ENCODE measurements around the gene GNG4. TPM values are rescaled to one million over a fixed set of nuclear protein-coding genes. Genes with fewer than 3 reads are reported as not detected.
"Not testable (repeated sequence)": the region's sequence is repeated elsewhere in the genome, so short reads cannot be mapped to it uniquely, and the experiment has no call there.

Gene GNG4
- total and polyA plus RNA-seq, 4 donors = 16.2 to 132 (median 78.6) TPM

DNA sequence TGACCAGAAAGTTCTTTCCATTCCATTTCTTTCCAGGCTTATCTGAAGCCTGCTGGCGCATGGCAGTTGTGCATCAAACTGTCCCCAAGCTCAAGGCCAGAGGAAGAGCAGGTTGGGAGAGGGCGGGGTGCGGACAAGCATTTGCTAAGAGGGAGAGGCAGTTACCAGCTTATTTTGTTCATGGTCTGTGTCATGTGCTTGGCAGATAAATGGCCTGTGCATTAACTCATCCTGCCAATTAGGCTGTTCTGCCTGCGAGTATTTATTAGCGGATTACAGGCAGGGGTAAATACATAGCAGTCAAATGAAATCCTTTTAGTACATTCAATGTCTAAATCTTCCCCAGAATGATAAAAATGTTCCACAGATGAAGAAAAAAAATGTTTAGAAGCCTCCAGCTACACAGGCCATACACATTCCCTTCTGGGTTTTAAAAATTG is 96.5 kb downstream of the GNG4 start:
- 97% methylated on average over 3 of the region's 5 CpGs for WGBS (ENCODE audit: insufficient coverage)

DNA sequence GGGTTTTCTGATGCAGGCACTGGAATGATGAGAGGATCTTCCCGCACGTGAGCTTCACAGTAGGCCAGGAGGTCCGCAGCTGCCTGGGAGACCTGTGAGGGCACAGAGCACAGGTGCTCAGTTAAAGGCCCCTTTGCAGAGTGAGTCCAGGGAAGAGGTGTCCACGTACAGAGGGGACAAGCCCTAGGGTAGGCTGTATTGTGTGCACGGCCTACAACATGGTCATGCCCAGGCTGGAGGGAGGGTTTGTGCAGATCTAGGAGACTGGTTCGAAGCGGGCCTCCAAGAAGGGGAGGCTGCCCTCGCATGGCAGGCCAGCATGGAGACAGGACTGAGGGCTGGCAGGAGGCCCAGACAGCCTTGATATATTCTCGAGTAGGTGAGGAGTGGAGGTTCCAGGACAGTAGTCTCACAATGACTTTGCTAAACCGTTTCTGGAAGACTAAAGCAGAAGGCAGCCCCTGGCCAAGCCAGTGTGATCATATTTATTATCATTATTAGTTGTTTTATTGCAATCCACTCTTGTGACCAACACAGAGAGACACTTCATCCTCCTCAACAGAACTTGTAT is 97.4 kb downstream of the GNG4 start:
- no peak for DNase-seq (ENCODE audit: low read depth in 4 of 6, low spot score in 6 of 6)
- 89% methylated on average over 8 of the region's 10 CpGs for WGBS (ENCODE audit: insufficient coverage)
- H3K27ac ChIP-seq (ENCODE audit: low read depth, low read length) = no peak overlapping the region
- H3K9me3 ChIP-seq (ENCODE audit: control insufficient read depth, insufficient read depth, low read length) = no peaks in the 10 kb centered on the region
- H3K36me3 ChIP-seq (ENCODE audit: control insufficient read depth, insufficient read depth, low read length) = peaks cover 8% of the 10 kb centered on the region
- H3K4me3 ChIP-seq (ENCODE audit: low read depth, low read length) = no peak overlapping the region
- no peaks in the 10 kb centered on the region for H3K4me1 ChIP-seq (ENCODE audit: control insufficient read depth, insufficient read depth, low read length)
- H3K27me3 ChIP-seq (ENCODE audit: control insufficient read depth, insufficient read depth, low read length) = no peaks in the 10 kb centered on the region

More for the DNA sequence above, 96.5 kb downstream of the GNG4 start:
- no peaks in the 10 kb centered on the region for H3K9me3 ChIP-seq (ENCODE audit: control insufficient read depth, insufficient read depth, low read length)
- H3K27me3 ChIP-seq (ENCODE audit: control insufficient read depth, insufficient read depth, low read length) = no peaks in the 10 kb centered on the region
- H3K36me3 ChIP-seq (ENCODE audit: control insufficient read depth, insufficient read depth, low read length) = peaks cover 8% of the 10 kb centered on the region
- DNase-seq (ENCODE audit: low read depth in 4 of 6, low spot score in 6 of 6) = peak in 1 of 6 donors; percentile 50
- peaks cover 4% of the 10 kb centered on the region for H3K4me1 ChIP-seq (ENCODE audit: control insufficient read depth, insufficient read depth, low read length)
- H3K4me3 ChIP-seq (ENCODE audit: low read depth, low read length) = no peak overlapping the region
- no peak overlapping the region for H3K27ac ChIP-seq (ENCODE audit: low read depth, low read length)

DNA sequence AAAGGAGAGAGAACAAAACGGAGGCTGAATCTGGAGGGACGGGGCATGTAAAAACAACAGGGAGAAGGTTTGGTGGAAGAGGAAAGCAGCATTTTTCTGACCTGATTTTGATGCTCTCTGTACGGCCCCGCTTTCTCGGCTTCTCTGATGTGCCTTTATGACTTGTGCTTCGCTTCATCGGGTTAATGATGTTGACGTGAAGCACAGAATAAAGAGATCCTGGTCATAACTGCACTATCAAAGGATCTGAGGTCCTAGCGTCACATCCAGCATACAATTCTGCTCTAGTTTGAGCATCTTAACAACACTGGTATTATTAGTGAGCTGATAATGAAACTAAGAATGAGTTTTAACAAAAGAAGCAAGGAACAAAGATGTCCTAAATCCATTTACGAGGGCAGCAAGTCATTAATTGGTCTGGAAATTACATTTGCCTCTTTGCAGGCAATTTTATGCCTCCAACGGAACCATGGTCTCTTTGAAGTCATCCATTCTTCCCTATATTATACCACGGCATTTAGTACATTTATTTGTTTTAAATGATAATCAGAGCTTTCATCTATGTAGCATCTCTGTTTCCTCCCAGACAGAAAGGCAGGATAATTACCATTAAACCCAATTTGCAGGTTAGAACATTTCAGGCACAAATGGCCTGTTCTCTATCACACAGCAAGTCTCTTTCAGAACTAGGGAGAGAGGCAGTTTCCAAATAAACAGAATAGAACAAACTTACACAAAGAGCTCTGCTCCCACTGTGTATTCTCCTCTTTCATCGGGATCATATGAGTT is 100.0 kb downstream of the GNG4 start:
- Histone ChIP-seq H3K27ac (ENCODE audit: low read depth, low read length) (no peak overlapping the region), H3K9me3 (ENCODE audit: control insufficient read depth, insufficient read depth, low read length) (no peaks in the 10 kb centered on the region), H3K4me3 (ENCODE audit: low read depth, low read length) (no peak overlapping the region), H3K36me3 (ENCODE audit: control insufficient read depth, insufficient read depth, low read length) (peaks cover 11% of the 10 kb centered on the region), H3K27me3 (ENCODE audit: control insufficient read depth, insufficient read depth, low read length) (no peaks in the 10 kb centered on the region), H3K4me1 (ENCODE audit: control insufficient read depth, insufficient read depth, low read length) (no peaks in the 10 kb centered on the region)
- 59% methylated on average over 7 of the region's 13 CpGs for WGBS (ENCODE audit: insufficient coverage)
- DNase-seq (ENCODE audit: low read depth in 4 of 6, low spot score in 6 of 6) = peak in 1 of 6 donors; percentile 60

DNA sequence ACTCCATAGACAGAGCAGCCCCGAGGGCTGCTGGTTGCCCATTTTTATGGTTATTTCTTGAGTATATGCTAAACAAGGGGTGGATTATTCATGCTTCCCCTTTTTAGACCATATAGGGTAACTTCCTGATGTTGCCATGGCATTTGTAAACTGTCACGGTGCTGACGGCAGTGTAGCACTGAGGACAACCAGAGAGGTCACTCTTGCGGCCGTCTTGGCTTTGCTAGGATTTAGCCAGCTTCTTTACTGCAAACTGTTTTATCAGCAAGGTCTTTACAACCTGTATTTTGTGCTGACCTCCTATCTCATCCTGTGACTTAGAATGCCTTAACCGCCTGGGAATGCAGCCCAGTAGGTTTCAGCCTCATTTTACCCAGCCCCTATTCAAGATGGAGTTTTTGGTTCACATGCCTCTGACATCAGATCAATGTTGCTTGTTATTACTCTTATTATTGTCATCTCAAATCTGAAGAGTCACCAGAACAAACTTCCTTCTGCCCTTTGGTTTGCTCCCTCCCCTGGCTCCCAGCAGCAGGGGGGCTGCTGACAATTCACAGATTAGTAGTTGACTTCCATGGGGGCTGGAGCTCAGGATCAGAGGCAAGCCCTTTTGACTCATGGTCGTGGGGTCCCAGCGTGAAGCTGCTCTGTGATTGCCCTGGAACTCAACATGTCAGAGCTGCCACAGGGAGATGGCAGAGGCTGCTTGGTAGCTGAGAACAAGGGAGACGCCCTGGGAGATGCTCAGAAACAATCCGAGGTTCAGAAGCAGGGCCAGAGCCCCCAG is 103.0 kb downstream of the GNG4 start:
- 55% methylated on average over 10 of the region's 10 CpGs for WGBS (ENCODE audit: insufficient coverage)
- not testable (repeated sequence) for H3K36me3 ChIP-seq (ENCODE audit: control insufficient read depth, insufficient read depth, low read length); H3K9me3 ChIP-seq (ENCODE audit: control insufficient read depth, insufficient read depth, low read length); DNase-seq (ENCODE audit: low read depth in 4 of 6, low spot score in 6 of 6); H3K4me1 ChIP-seq (ENCODE audit: control insufficient read depth, insufficient read depth, low read length); H3K27ac ChIP-seq (ENCODE audit: low read depth, low read length); H3K27me3 ChIP-seq (ENCODE audit: control insufficient read depth, insufficient read depth, low read length); H3K4me3 ChIP-seq (ENCODE audit: low read depth, low read length)

DNA sequence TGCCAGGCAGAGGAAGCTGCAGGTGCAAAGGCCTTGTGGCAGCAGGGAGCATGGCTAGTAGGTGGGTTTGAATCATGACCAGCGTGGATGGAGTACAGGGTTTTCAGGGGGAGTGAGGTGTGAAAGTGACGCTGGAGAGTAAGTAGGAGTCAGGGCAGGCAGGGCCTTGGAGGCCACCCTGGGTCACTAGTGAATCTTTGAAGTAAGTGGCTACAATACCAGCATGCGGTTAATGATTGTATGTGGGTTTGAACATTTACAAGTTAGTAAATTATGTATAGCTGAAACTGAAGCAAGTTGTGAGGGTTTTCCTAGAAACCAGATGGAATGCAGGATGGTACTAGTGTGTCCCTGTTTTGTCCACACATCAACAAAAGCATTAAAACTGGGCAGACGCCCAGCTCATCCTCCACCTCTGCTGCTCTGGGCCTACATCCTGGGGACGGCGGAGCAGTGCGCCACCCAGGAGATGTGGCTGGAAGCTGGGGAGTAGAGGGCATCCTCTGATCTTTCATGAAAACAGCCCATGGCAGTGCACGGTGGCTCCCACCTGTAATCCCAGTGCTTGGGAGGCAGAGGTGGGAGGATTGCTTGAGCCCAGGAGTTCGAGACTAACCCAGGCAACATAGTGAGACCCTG is 104.2 kb downstream of the GNG4 start:
- Histone ChIP-seq H3K27me3 (ENCODE audit: control insufficient read depth, insufficient read depth, low read length) (no peaks in the 10 kb centered on the region), H3K4me3 (ENCODE audit: low read depth, low read length) (no peak overlapping the region), H3K9me3 (ENCODE audit: control insufficient read depth, insufficient read depth, low read length) (no peaks in the 10 kb centered on the region), H3K4me1 (ENCODE audit: control insufficient read depth, insufficient read depth, low read length) (no peaks in the 10 kb centered on the region), H3K27ac (ENCODE audit: low read depth, low read length) (no peak overlapping the region), H3K36me3 (ENCODE audit: control insufficient read depth, insufficient read depth, low read length) (peaks cover 5% of the 10 kb centered on the region)
- WGBS (ENCODE audit: insufficient coverage) = 86% methylated on average over 5 of the region's 9 CpGs
- DNase-seq (ENCODE audit: low read depth in 4 of 6, low spot score in 6 of 6) = no peak

DNA sequence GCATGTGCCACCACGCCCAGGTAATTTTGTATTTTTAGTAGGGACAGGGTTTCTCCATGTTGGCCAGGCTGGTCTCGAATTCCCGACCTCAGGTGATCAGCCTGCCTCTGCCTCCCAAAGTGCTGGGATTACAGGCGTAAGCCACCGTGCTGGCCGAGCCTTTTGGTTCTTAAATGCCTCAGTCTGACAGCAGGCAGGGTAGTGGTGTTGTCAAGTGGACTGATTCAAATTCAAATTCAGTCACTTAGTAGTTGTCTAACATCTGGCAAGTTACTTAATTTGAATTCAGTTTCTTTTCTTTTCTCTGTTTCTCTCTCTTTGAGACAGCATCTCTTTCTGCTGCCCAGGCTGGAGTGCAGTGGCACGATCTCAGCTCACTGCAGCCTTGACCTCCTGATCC is 106.7 kb downstream of the GNG4 start:
- not testable (repeated sequence) for H3K4me3 ChIP-seq (ENCODE audit: low read depth, low read length); H3K27ac ChIP-seq (ENCODE audit: low read depth, low read length); DNase-seq (ENCODE audit: low read depth in 4 of 6, low spot score in 6 of 6); H3K27me3 ChIP-seq (ENCODE audit: control insufficient read depth, insufficient read depth, low read length); H3K9me3 ChIP-seq (ENCODE audit: control insufficient read depth, insufficient read depth, low read length); H3K4me1 ChIP-seq (ENCODE audit: control insufficient read depth, insufficient read depth, low read length); H3K36me3 ChIP-seq (ENCODE audit: control insufficient read depth, insufficient read depth, low read length)
- WGBS (ENCODE audit: insufficient coverage) = 61% methylated on average over 5 of the region's 7 CpGs

DNA sequence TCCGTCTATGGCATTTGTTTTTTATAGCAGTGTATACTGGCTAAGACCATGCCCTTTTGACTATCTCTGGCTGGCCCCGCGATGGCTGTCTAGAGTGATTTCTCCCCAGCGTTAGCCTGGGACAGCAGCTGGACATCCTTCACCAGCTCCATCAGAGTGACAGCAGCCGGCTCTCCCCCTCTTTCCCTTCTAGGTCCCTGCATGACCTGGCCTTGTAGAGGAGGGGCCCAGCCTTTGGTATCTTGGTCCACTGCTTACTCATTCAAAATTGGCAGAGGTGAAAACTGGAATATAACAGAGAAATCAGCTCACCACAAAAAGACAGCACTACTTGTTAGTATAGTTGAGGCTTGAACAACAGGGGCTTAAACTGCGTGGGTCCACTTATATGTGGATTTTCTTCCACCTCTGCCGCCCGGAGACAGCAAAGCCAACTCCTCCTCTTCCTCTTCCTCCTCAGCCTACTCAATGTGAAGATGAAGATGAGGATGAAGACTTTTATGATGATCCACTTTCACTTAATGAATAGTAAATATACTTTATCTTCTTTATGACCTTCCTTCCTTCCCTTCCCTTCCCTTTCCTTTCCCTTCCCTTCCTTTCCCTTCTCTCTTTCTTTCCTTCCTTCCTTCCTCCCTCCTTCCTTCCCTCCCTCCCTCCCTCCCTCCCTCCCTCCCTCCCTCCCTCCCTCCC is 116.0 kb downstream of the GNG4 start:
- no peak for DNase-seq (ENCODE audit: low read depth in 4 of 6, low spot score in 6 of 6)
- Histone ChIP-seq H3K4me3 (ENCODE audit: low read depth, low read length) (no peak overlapping the region), H3K4me1 (ENCODE audit: control insufficient read depth, insufficient read depth, low read length) (no peaks in the 10 kb centered on the region), H3K27me3 (ENCODE audit: control insufficient read depth, insufficient read depth, low read length) (no peaks in the 10 kb centered on the region), H3K36me3 (ENCODE audit: control insufficient read depth, insufficient read depth, low read length) (no peaks in the 10 kb centered on the region), H3K27ac (ENCODE audit: low read depth, low read length) (no peak overlapping the region), H3K9me3 (ENCODE audit: control insufficient read depth, insufficient read depth, low read length) (no peaks in the 10 kb centered on the region)
- 61% methylated on average over 3 of the region's 8 CpGs for WGBS (ENCODE audit: insufficient coverage)

DNA sequence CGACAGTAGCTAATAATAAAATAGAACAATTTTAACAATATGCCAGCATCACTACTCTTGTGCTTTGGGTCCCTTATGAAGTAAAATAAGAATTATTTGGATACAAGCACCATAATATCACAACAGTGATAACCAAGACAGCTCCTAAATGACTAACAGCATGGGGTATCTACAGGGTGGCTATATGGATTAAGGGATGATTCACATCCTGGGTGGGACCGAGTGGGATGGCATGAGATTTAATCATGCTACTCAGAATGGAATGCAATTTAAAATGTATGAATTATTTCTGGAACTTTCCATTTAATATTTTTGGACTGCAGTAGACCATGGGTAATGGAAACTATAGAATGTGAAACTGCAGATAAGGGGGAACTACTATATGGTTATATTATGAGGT is 117.2 kb downstream of the GNG4 start:
- H3K4me1 ChIP-seq (ENCODE audit: control insufficient read depth, insufficient read depth, low read length) = no peaks in the 10 kb centered on the region
- no peak overlapping the region for H3K4me3 ChIP-seq (ENCODE audit: low read depth, low read length)
- no peaks in the 10 kb centered on the region for H3K27me3 ChIP-seq (ENCODE audit: control insufficient read depth, insufficient read depth, low read length)
- no peak overlapping the region for H3K27ac ChIP-seq (ENCODE audit: low read depth, low read length)
- H3K36me3 ChIP-seq (ENCODE audit: control insufficient read depth, insufficient read depth, low read length) = no peaks in the 10 kb centered on the region
- no peak for DNase-seq (ENCODE audit: low read depth in 4 of 6, low spot score in 6 of 6)
- H3K9me3 ChIP-seq (ENCODE audit: control insufficient read depth, insufficient read depth, low read length) = no peaks in the 10 kb centered on the region
- WGBS (ENCODE audit: insufficient coverage) = no CpG with 5 or more reads among the region's 2 CpGs

DNA sequence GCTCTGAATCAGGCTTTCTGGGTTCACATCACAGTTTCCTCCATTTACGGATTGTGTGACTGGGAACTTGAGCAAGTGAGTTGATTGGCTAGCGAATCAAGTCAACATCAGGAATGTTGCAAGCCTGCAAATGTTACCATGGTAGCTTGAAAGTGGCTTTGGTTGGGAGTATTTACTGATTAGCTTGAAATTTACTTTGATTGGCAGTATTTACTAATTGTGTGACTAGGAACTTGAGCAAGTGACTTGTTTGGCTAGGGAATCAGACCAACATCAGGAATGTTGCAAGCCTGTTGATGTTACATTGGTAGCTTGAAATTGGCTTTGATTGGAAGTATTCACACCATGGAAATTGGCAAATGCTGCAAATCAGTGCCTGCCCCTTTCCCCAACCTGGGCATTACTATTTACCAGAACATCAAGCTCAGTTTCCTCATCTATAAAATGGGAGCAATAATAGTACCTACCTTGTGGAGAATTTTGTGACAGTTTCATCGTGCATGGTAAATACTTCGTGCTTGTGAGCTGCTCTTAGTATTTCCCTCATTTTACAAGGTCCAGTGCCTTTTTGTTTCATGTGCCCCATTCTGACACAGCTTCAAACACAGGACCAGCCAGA is 122.3 kb downstream of the GNG4 start:
- no peak overlapping the region for H3K4me3 ChIP-seq (ENCODE audit: low read depth, low read length)
- no peaks in the 10 kb centered on the region for H3K36me3 ChIP-seq (ENCODE audit: control insufficient read depth, insufficient read depth, low read length)
- no peaks in the 10 kb centered on the region for H3K9me3 ChIP-seq (ENCODE audit: control insufficient read depth, insufficient read depth, low read length)
- WGBS (ENCODE audit: insufficient coverage) = no CpG with 5 or more reads among the region's 4 CpGs
- DNase-seq (ENCODE audit: low read depth in 4 of 6, low spot score in 6 of 6) = no peak
- H3K27me3 ChIP-seq (ENCODE audit: control insufficient read depth, insufficient read depth, low read length) = no peaks in the 10 kb centered on the region
- no peak overlapping the region for H3K27ac ChIP-seq (ENCODE audit: low read depth, low read length)
- H3K4me1 ChIP-seq (ENCODE audit: control insufficient read depth, insufficient read depth, low read length) = no peaks in the 10 kb centered on the region

Data from spinal cord (tissue), 10 donors.